PC-9 (cell line): Measurements from ENCODE around the gene C5orf34.
A peak's percentile ranks its signal among the peaks of the same experiment; 100 is the strongest.

Experiments
- EZH2 ChIP-seq: fragments of 200-600 bp; sonication (generic); IDR thresholded peaks from 2 replicates; pipeline ENCODE4 v1.8.0; 2017; ENCODE audit warnings: antibody characterized with exemption, low read depth
- TF ChIP-seq, protein P1 (sequence below): fragments of 200-600 bp; sonication (generic); conservative IDR thresholded peaks from 2 replicates; pipeline ENCODE4 v1.6.1; 2017; ENCODE audit warnings: mixed run types, antibody characterized with exemption, mild to moderate bottlenecking, moderate library complexity

DNA sequence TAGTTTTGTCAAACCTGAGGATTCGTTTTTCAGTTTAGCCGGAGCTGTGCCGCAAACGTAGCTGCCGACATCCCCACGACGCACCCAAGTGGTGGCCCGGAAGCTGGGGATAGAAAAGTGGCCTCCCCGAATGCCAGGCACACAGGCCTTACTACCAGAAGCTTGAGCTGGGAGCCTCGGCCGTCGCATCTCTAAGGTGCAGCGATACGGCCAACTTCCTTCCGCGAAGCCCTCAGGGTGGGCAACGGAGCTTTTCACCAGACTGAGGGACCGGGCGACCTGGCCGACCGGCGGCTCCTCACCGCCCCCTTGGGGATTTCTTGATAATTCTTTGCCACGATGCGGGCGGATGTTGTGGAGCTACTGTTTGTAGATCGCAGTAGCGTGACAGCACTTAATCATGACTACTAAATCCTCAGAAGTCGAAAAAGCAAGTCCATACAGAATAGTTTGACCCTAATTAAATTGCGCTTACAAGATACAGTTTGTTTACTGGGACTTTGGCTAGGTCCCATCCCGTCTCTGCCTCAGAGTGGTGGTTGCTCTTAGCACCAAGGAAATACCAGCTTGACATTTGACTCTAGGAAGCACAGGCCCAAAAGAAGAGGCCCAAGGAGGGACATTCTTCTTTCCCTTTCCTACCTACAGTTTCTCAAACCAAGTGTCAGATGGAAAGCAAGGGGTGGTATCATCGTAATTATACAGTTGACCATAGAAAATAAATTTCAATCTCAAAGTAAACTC lies 30.7 kb downstream of the C5orf34 start:
- TF ChIP-seq, protein P1, sequence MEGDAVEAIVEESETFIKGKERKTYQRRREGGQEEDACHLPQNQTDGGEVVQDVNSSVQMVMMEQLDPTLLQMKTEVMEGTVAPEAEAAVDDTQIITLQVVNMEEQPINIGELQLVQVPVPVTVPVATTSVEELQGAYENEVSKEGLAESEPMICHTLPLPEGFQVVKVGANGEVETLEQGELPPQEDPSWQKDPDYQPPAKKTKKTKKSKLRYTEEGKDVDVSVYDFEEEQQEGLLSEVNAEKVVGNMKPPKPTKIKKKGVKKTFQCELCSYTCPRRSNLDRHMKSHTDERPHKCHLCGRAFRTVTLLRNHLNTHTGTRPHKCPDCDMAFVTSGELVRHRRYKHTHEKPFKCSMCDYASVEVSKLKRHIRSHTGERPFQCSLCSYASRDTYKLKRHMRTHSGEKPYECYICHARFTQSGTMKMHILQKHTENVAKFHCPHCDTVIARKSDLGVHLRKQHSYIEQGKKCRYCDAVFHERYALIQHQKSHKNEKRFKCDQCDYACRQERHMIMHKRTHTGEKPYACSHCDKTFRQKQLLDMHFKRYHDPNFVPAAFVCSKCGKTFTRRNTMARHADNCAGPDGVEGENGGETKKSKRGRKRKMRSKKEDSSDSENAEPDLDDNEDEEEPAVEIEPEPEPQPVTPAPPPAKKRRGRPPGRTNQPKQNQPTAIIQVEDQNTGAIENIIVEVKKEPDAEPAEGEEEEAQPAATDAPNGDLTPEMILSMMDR: peak; percentile 97
- no peak for TF ChIP-seq EZH2
